ENCODE measurements around the gene XRN2. TPM values are rescaled to one million over a fixed set of nuclear protein-coding genes. Genes with fewer than 3 reads are reported as not detected.
A peak's percentile ranks its signal among the peaks of the same experiment; 100 is the strongest.

Gene XRN2
- total RNA-seq, 1 donor from 2014 or later: 239 TPM

DNA sequence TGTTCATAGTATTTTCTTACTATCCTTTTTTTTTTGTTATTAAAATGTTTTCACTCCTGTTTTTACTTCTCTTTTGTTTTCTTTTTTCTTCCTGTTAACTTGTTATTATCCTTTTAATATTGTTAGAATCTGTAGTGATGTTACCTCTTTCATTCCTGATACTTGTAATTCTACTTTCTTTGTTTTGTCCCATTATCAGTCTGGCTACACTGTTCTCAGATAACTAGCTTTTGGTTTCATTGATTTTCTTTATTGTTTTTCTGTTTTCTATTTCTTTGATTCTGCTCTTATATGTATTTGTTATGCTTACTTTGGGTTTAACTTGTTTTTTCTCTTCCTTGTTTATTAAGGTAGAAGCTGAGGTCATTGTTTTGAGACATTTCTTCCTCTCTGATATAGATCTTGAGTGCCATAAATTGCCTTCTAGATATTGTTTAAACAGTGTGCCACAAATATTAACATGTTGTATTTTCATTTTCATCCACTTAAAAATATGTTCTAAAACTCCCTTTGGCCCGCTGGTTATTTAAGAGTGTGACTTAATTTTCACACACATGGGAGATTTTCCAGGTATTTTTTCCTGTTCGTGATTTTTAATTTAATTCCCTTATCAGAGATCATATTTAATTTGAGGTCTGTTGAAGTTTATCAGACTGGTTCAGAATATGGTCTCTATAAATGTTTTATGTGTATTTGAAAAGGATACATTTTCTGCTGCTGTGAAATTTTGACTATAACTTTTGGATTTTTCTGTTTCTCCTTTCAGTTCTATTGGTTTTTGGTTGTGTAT, 6.7 kb downstream of the XRN2 start:
- H3K36me3 Mint-ChIP-seq: peaks cover 50% of the 10 kb centered on the region
- no peak overlapping the region for H3K4me3 ChIP-seq
- TF ChIP-seq, protein P1, sequence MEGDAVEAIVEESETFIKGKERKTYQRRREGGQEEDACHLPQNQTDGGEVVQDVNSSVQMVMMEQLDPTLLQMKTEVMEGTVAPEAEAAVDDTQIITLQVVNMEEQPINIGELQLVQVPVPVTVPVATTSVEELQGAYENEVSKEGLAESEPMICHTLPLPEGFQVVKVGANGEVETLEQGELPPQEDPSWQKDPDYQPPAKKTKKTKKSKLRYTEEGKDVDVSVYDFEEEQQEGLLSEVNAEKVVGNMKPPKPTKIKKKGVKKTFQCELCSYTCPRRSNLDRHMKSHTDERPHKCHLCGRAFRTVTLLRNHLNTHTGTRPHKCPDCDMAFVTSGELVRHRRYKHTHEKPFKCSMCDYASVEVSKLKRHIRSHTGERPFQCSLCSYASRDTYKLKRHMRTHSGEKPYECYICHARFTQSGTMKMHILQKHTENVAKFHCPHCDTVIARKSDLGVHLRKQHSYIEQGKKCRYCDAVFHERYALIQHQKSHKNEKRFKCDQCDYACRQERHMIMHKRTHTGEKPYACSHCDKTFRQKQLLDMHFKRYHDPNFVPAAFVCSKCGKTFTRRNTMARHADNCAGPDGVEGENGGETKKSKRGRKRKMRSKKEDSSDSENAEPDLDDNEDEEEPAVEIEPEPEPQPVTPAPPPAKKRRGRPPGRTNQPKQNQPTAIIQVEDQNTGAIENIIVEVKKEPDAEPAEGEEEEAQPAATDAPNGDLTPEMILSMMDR (IDR thresholded peaks at IDR 0.05): no peak
- TF ChIP-seq EZH2 (IDR thresholded peaks at IDR 0.05): no peak
- no peak for TF ChIP-seq EZH2phosphoT487 (IDR thresholded peaks at IDR 0.05)
- peaks cover 12% of the 10 kb centered on the region for H3K4me1 Mint-ChIP-seq
- H3K36me3 ChIP-seq: peaks cover 10% of the 10 kb centered on the region
- H3K4me2 ChIP-seq: peak overlapping the region; percentile 46
- H3K9me3 Mint-ChIP-seq: peaks cover 10% of the 10 kb centered on the region
- no peaks in the 10 kb centered on the region for H3F3A ChIP-seq (ENCODE audit: low read depth)
- H3K27ac Mint-ChIP-seq: no peak overlapping the region
- H3K27ac ChIP-seq: no peak overlapping the region
- no peak for DNase-seq (ENCODE audit: low spot score)
- peaks cover 12% of the 10 kb centered on the region for H3K4me1 ChIP-seq
- no peak overlapping the region for H3K4me3 Mint-ChIP-seq
- no peaks in the 10 kb centered on the region for H3K27me3 ChIP-seq
- peaks cover 2% of the 10 kb centered on the region for H3K27me3 Mint-ChIP-seq (ENCODE audit: insufficient read depth, low read depth)
- peaks cover 75% of the 10 kb centered on the region for H3K79me2 ChIP-seq (ENCODE audit: low read depth)
- no peak overlapping the region for H3K9ac ChIP-seq
- H3K9me3 ChIP-seq (ENCODE audit: low read depth): no peaks in the 10 kb centered on the region
- H2AFZ ChIP-seq (replicated peaks): no peak overlapping the region
- H4K20me1 ChIP-seq (ENCODE audit: low read depth): peaks cover 73% of the 10 kb centered on the region

DNA sequence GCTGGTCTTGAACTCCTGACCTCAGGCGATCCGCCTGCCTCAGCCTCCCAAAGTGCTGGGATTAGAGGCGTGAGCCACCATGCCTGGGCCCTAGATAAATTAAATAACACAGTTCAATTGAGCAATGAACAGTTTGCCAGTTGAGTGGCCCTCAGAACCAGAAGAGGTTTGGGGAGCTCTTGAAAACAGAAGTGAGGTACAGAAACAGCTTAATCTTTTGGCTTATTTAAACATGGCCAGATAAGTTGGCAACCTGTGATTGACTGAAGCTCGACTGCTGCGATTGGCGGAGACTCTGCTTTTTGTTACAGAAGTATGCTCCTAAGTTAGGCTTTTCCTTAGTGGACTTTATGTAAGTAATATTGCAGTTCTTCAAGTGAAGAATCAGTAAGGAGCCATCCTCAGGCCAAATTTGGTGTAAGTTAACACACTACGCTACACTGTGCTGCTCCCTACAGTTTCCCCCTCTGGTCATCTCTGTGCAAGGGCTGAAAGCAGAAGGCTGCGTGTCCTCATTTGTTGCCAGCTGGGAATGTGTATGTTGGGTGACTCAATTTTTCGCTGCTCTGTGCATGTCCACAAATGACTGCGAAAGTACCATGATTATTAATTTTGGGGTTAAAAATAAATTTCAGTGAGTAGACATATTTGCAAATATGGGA, 9.8 kb downstream of the XRN2 start:
- H4K20me1 ChIP-seq (ENCODE audit: low read depth): peaks cover 100% of the 10 kb centered on the region

DNA sequence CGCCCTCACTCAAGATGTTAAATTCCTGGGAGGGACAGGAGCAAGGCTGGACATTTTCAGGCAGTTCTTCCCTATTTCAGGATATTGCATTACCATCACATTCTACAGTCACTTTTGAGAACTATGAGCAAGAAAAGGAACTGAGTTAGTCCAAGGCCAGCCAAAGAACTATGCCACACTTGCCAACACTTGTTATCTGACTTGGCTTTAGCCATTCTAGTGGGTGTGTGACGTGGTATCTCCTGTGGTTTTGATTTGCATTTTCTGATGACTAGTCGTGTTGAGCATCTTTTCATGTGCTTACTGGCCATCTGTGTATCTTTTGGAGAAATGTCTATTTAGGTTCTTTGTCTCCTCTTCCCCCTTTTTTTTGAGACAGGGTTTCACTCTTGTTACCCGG, 12.0 kb downstream of the XRN2 start:
- H2AFZ ChIP-seq (replicated peaks): no peak overlapping the region
- H3K79me2 ChIP-seq (ENCODE audit: low read depth): peaks cover 100% of the 10 kb centered on the region
- H3K36me3 ChIP-seq: peaks cover 5% of the 10 kb centered on the region
- no peaks in the 10 kb centered on the region for H3F3A ChIP-seq (ENCODE audit: low read depth)
- H3K4me2 ChIP-seq: no peak overlapping the region
- peaks cover 55% of the 10 kb centered on the region for H3K36me3 Mint-ChIP-seq
- H3K9ac ChIP-seq: no peak overlapping the region
- H3K27me3 ChIP-seq: no peaks in the 10 kb centered on the region
- H3K27ac Mint-ChIP-seq: no peak overlapping the region
- no peak overlapping the region for H3K4me3 Mint-ChIP-seq
- no peak for DNase-seq (ENCODE audit: low spot score)
- peaks cover 2% of the 10 kb centered on the region for H3K27me3 Mint-ChIP-seq (ENCODE audit: insufficient read depth, low read depth)
- no peak overlapping the region for H3K27ac ChIP-seq
- peaks cover 81% of the 10 kb centered on the region for H4K20me1 ChIP-seq (ENCODE audit: low read depth)
- no peaks in the 10 kb centered on the region for H3K4me1 ChIP-seq
- TF ChIP-seq EZH2phosphoT487 (IDR thresholded peaks at IDR 0.05) (no peak), EZH2 (IDR thresholded peaks at IDR 0.05) (no peak)
- TF ChIP-seq, protein P1 (IDR thresholded peaks at IDR 0.05): no peak
- H3K4me3 ChIP-seq: no peak overlapping the region
- no peaks in the 10 kb centered on the region for H3K9me3 ChIP-seq (ENCODE audit: low read depth)
- H3K4me1 Mint-ChIP-seq: peaks cover 3% of the 10 kb centered on the region
- peaks cover 51% of the 10 kb centered on the region for H3K9me3 Mint-ChIP-seq

More for the DNA sequence above, 9.8 kb downstream of the XRN2 start:
- H3K4me1 Mint-ChIP-seq: peaks cover 9% of the 10 kb centered on the region
- Histone ChIP-seq H3F3A (ENCODE audit: low read depth) (no peaks in the 10 kb centered on the region), H3K79me2 (ENCODE audit: low read depth) (peaks cover 100% of the 10 kb centered on the region), H3K27ac (no peak overlapping the region), H3K9me3 (ENCODE audit: low read depth) (no peaks in the 10 kb centered on the region), H3K4me1 (peaks cover 9% of the 10 kb centered on the region), H2AFZ (replicated peaks) (no peak overlapping the region), H3K36me3 (peaks cover 10% of the 10 kb centered on the region), H3K9ac (no peak overlapping the region), H3K4me2 (no peak overlapping the region), H3K4me3 (no peak overlapping the region), H3K27me3 (no peaks in the 10 kb centered on the region)
- peaks cover 65% of the 10 kb centered on the region for H3K36me3 Mint-ChIP-seq
- H3K4me3 Mint-ChIP-seq: no peak overlapping the region
- no peak overlapping the region for H3K27ac Mint-ChIP-seq
- DNase-seq (ENCODE audit: low spot score): no peak
- TF ChIP-seq, protein P1 (IDR thresholded peaks at IDR 0.05): no peak
- TF ChIP-seq EZH2phosphoT487 (IDR thresholded peaks at IDR 0.05) (no peak), EZH2 (IDR thresholded peaks at IDR 0.05) (no peak)
- H3K27me3 Mint-ChIP-seq (ENCODE audit: insufficient read depth, low read depth): peaks cover 2% of the 10 kb centered on the region
- peaks cover 33% of the 10 kb centered on the region for H3K9me3 Mint-ChIP-seq
